Left renal pelvis (tissue), 4 donors: ENCODE results near the gene YKT6. TPM values are rescaled to one million over a fixed set of nuclear protein-coding genes. Genes with fewer than 3 reads are reported as not detected.
"Not testable (repeated sequence)": the region's sequence is repeated elsewhere in the genome, so short reads cannot be mapped to it uniquely, and the experiment has no call there.

Experiments
- DNase-seq, 4 donors: peaks; one replicate each; pipeline ENCODE4 v3.0.0-alpha.2; 2013; ENCODE audit warnings: low read depth in 4 of 4, low spot score in 3 of 4
- polyA plus RNA-seq, 4 donors: library from polyadenylated mRNA; unstranded; fragments of 120-200 nt; gene quantifications; one replicate each; pipeline ENCODE4 v1.2.1, GENCODE V29; 2013; ENCODE audit not compliant: insufficient read length in 4 of 4

YKT6 gene
- polyA plus RNA-seq, 4 donors, result 67.7 to 82.2 (median 80.8) TPM

- not testable (repeated sequence) for DNase-seq
Observed at GRCh38 chr7:44171901-44172300, 28.9 kb upstream of the YKT6 start.

GRCh38 chr7:44172352-44172751, 28.4 kb upstream of the YKT6 start:
- no peak for DNase-seq

GRCh38 chr7:44172803-44173424, 27.9 kb upstream of the YKT6 start:
- no peak for DNase-seq

- DNase-seq, result no peak
Observed at GRCh38 chr7:44173911-44174693, 26.7 kb upstream of the YKT6 start.

GRCh38 chr7:44174694-44174948, 26.2 kb upstream of the YKT6 start:
- not testable (repeated sequence) for DNase-seq

- DNase-seq, result no peak
Observed at GRCh38 chr7:44175730-44176129, 25.0 kb upstream of the YKT6 start.

GRCh38 chr7:44176486-44176885, 24.3 kb upstream of the YKT6 start:
- no peak for DNase-seq

GRCh38 chr7:44177570-44178131, 23.1 kb upstream of the YKT6 start:
- no peak for DNase-seq

GRCh38 chr7:44180631-44181030, 20.1 kb upstream of the YKT6 start:
- DNase-seq, result no peak

GRCh38 chr7:44182827-44183226, 18.0 kb upstream of the YKT6 start:
- no peak for DNase-seq

- DNase-seq, result no peak
Observed at GRCh38 chr7:44183386-44183785, 17.4 kb upstream of the YKT6 start.

- no peak for DNase-seq
Observed at GRCh38 chr7:44184206-44184872, 16.4 kb upstream of the YKT6 start.

- DNase-seq, result no peak
Observed at GRCh38 chr7:44184873-44185446, 15.8 kb upstream of the YKT6 start.

- no peak for DNase-seq
Observed at GRCh38 chr7:44185729-44186128, 15.0 kb upstream of the YKT6 start.

GRCh38 chr7:44186736-44187135, 14.0 kb upstream of the YKT6 start:
- DNase-seq, result no peak

- DNase-seq, result no peak
Observed at GRCh38 chr7:44187636-44188416, 13.0 kb upstream of the YKT6 start.

- DNase-seq, result no peak
Observed at GRCh38 chr7:44188480-44189225, 12.1 kb upstream of the YKT6 start.

- peak in 3 of 4 donors; percentile 10 to 48 (median 47) for DNase-seq
Observed at GRCh38 chr7:44189286-44189992, 11.3 kb upstream of the YKT6 start, which contains the start of gene GCK. Gene GCK (minus strand): TSS chr7:44189439. CDS start chr7:44188953, 486 bp downstream.
